D721Med (cell line): ENCODE results near the gene IL21R.

Experiments
- DNase-seq: peaks from one replicate; pipeline ENCODE4 v3.0.0; 2011; ENCODE audit warnings: low spot score; ENCODE audit not compliant: insufficient read length
- FAIRE-seq: peaks from 2 replicates; lab custom pipeline; 2011; peaks lifted over from hg19 to GRCh38; lab: Jason Lieb, UNC
- TF ChIP-seq, protein P1 (sequence below): IDR thresholded peaks from 2 replicates; pipeline ENCODE4 v1.5.1; 2012; ENCODE audit warnings: mild to moderate bottlenecking, control low read depth; ENCODE audit not compliant: insufficient read depth; ENCODE audit errors: missing control alignments

The IL21R gene

DNA sequence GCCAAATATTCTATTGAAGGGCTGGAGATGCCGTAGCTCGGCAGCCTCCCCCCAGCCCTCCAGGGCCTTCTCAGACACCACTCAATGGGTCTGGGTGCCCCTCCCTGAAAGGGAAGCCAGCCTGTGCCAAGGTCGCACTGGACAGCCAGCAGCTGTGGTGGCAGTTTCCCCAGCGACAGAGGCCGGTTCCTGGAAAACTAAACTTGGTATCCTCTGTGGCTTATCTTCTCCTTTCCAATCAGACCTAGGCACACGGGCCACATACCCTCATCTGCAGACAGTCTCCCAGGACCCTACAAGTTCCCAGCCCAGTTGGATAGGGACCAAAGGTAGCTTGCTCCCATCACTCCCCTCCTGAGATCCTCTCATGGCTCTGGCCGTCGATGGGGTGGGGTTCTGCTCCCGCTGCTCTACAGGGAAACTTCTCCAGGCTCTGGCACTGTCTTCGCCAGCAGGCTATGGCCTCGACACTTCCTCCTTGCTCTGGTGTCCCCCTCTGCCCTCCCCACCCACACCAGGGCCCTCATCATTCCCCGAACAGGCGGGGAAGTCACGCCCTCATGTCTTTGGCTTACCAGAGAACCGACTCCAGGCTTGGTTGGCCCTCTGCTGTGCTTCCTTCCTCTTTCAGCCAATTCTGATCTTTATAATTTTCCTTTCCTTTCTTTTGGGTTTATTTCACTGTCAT is 18.3 kb upstream of the IL21R start:
- no peak for FAIRE-seq
- TF ChIP-seq, protein P1, sequence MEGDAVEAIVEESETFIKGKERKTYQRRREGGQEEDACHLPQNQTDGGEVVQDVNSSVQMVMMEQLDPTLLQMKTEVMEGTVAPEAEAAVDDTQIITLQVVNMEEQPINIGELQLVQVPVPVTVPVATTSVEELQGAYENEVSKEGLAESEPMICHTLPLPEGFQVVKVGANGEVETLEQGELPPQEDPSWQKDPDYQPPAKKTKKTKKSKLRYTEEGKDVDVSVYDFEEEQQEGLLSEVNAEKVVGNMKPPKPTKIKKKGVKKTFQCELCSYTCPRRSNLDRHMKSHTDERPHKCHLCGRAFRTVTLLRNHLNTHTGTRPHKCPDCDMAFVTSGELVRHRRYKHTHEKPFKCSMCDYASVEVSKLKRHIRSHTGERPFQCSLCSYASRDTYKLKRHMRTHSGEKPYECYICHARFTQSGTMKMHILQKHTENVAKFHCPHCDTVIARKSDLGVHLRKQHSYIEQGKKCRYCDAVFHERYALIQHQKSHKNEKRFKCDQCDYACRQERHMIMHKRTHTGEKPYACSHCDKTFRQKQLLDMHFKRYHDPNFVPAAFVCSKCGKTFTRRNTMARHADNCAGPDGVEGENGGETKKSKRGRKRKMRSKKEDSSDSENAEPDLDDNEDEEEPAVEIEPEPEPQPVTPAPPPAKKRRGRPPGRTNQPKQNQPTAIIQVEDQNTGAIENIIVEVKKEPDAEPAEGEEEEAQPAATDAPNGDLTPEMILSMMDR = no peak
- no peak for DNase-seq

DNA sequence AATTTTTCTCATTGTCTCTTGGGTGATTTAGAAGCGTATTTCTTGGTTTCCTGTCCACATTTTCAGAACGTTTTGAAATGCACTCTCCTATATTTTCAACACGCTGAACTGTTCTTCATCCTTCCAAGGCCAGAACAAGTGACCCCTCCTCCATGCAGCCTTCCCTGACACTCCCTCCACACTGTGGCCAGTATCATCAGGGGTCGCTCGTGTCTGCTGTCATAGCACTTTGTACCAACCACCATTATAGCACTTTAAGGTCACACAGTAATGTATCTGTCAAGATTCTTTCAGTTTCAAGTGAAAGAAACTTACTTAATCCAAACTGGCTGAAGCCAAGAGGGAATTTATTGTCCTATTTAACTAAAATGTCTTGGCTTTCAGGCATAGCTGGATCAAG is 17.5 kb upstream of the IL21R start:
- FAIRE-seq = no peak
- DNase-seq = no peak
- TF ChIP-seq, protein P1 = no peak

DNA sequence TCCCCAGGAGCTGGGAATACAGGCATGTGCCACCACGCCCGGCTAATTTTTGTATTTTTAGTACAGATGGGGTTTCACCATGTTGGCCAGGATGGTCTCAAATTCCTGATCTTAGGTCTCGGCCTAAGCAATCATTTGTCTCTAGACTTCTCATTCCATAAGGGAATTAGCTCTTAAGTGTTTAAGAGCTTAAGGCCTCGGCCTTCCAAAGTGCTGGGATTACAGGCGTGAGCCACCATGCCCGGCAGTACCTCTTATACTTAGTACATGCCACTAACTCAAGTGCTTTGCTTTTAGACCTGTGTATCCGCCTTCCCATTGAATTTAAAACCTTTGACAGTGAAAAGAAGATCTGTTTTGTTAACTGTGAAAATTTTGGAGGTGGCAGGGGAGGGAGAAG is 16.6 kb upstream of the IL21R start:
- FAIRE-seq (peak; percentile 46), DNase-seq (peak; percentile 50)
- TF ChIP-seq, protein P1 = no peak

DNA sequence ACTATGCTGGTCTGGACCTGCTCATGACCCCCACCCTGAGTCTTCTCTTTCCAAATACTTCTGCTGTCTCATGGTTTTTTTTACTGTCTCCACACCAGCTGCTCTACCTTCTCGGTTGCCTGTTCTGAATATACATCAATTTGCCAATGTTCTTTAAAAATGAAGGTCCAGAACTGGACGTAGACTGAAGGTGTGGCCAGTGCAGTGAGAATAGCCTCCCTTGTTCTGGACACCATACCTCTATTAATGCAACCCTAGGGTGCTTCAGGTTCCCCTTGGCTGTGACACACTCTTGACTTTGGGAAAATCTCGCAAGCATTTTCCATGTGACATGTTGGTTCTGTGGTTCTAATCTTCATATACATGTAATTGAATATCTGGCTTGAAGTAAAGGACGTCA is 15.3 kb upstream of the IL21R start:
- DNase-seq = no peak
- TF ChIP-seq, protein P1 = no peak
- FAIRE-seq = no peak

DNA sequence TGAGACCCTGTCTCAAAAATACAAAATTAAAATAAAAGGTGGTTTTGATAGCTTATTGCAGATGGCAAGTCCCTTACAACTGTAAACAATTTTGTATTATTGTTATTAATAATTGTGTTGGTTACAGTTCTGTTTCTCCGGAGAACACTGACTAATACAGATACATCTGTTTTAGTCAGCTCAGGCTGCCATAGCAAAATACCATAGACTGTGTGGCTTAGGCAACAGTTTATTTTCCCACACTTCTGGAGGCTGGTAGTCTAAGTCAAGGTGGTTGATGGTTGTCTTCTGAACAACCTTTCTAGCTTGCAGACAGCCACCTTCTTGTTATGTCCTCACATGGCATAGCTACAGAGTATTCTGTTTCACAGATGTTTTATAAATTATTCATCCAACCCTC is 14.2 kb upstream of the IL21R start:
- FAIRE-seq (no peak), DNase-seq (no peak)
- TF ChIP-seq, protein P1 = no peak

DNA sequence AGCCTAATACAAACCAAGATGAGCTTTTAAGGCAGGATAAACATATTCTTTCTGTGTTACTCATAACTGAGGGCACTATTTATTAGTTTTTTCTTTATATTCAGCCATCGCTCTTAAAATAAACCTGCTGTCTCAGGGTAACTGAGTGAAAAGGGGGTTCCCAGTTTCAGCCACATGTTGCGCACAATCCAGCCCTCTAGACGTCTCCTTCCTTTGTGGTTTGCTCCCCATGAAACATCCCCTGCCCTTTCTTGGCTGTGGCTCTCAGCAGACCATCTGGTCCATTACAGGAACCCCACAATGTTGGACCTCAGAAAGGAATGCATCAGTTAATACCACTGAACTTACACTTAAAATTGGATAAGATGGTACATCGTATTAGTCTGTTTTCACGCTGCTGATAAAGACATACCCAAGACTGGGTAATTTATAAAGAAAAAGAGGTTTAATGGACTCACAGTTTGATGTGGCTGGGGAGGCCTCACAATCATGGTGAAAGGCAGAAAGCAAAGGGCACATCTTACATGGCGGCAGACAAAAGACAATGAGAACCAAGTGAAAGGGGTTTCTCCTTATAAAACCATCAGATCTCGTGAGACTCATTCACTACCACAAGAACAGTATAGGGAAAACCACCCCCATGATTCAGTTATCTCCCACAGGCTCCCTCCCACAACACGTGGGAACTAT is 12.6 kb upstream of the IL21R start:
- FAIRE-seq = no peak
- TF ChIP-seq, protein P1 = no peak

DNA sequence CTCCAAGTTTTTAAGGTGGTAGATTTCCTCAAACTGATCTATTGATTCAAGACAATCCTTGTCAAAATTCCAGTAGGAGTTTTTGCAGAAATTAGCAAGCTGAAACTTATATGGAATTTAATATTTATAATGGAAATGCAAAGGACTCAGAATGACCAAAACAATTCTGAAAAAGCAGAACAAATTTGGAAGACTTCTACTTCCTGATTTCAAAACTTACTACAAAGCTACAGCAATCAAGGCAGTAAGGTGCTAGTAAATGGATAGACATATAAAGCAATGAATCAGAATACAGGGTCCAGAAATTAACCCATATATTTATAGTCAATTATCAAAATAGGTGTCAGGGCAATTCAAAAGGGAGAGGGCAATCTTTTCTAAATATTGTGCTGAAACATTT is 11.8 kb upstream of the IL21R start:
- FAIRE-seq = no peak
- no peak for DNase-seq
- TF ChIP-seq, protein P1 = no peak

More for the DNA sequence above, 12.6 kb upstream of the IL21R start:
- no peak for DNase-seq
